ENCODE data around the gene MAVS.
A peak's percentile ranks its signal among the peaks of the same experiment; 100 is the strongest.
"Not testable (repeated sequence)": the region's sequence is repeated elsewhere in the genome, so short reads cannot be mapped to it uniquely, and the experiment has no call there.

MAVS gene

DNA sequence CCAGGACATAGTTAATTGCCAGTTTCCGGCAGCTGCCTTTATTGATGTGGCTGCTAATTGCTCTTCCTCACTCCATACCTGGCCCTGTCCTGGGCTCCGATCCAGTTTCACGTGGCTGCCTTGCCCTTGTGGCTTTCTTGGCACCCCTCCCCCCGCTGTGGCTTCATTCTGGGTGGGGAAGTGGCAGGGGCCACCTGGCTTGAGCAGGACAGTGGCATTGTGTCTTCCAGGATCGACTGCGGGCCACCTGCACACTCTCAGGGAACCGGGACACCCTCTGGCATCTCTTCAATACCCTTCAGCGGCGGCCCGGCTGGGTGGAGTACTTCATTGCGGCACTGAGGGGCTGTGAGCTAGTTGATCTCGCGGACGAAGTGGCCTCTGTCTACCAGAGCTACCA, 10.8 kb downstream of the MAVS start:
- DNase-seq = no peak

DNA sequence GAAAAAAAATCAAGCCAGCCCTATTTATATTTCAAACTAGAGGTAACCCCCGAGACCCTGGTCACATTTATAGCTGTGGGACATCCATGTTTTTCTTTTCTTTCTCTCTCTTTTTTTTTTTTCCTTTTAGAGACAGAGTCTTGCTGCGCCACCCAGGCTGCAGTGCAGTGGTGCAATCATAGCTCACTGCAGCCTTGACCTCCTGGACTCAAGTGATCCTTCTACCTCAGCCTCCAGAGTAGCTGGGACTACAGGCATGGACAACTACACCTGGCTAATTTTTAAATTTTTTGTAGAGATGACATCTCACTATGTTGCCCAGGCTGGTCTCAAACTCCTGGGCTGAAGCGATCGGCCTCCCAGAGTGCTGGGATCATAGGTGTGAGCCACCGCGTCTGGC, 12.1 kb downstream of the MAVS start:
- DNase-seq = no peak

DNA sequence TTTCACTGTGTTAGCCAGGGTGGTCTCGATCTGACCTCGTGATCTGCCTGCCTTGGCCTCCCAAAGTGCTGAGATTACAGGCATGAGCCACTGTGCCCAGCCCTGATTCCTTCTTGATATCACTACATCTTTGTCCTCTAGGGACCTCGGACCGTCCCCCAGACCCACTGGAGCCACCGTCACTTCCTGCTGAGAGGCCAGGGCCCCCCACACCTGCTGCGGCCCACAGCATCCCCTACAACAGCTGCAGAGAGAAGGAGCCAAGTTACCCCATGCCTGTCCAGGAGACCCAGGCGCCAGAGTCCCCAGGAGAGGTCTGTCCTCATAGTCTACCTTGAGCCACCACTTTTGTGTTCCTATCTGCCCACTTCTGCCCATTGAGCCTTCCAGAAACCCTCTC, 14.6 kb downstream of the MAVS start:
- DNase-seq = no peak

DNA sequence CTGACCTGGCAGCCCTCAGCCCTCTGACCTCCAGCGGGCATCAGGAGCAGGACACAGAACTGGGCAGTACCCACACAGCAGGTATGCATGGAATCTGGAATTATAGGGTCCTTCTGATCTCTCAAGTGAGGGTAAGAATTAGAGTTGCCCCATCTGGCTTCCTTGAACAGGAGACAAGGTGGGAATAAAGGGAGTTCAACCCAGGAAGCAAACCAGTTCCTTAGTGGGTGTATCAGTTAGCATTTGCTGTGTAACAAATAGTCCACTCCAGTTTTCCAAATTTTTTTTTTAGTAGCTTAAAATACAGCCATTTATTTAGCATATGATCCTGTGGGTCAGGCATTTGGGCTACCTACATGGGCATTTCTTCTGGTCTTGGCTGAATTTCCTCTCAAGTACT, 15.7 kb downstream of the MAVS start:
- no peak for DNase-seq

DNA sequence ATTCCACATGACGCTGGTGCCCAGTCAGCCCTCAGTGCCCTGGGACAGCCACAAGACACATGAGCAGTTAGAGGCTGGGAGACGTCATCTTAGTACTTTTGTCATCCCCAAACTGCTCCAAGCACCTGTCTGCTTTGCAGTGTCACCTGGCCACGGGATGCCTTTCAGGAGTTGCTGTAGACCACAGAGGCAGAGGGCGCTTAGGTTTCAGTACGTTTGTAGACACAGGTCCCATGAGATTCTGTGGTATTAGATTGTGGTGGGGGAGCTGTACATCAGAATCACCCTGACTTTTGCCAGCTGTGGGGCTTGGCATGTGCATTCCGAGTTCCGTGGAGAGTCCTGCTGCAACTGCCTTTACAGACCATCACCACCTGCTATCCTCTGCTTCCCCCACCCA, 16.7 kb downstream of the MAVS start:
- DNase-seq = no peak

DNA sequence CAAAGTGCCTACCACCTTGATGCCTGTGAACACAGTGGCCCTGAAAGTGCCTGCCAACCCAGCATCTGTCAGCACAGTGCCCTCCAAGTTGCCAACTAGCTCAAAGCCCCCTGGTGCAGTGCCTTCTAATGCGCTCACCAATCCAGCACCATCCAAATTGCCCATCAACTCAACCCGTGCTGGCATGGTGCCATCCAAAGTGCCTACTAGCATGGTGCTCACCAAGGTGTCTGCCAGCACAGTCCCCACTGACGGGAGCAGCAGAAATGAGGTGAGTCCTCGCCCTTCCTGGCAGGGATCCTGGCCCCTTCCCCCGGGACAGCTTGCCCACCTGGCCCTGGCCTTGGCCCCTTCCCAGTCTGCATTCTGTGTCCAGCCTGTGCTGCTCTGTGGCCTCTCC, 17.9 kb downstream of the MAVS start:
- DNase-seq = no peak

DNA sequence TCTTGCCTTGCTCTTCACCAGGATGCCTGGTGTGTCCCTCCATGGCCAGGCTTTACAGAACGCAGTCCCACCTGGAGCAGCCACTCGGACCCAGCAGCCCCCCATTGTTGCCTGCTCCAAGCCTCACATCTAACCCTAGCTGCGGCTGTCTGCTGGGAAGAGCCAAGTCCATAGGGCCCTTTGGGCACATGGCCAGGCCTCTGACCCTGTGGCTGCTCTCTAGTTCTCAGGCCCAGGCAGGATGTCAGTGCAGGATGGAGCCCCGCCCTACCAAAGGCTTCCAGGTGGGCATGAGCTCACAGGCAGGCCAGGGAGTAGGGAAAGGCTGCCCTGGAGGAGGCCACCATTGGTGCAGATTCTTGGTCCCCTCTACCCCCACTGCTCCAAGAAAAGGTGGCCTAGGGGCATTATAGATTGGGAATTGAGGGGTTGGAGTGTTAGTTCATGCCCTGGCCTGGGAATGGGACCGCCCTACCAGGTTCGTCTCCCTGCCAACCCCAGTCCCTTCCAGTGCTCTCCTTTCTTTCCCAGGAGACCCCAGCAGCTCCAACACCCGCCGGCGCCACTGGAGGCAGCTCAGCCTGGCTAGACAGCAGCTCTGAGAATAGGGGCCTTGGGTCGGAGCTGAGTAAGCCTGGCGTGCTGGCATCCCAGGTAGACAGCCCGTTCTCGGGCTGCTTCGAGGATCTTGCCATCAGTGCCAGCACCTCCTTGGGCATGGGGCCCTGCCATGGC, 18.7 kb downstream of the MAVS start:
- DNase-seq = no peak

DNA sequence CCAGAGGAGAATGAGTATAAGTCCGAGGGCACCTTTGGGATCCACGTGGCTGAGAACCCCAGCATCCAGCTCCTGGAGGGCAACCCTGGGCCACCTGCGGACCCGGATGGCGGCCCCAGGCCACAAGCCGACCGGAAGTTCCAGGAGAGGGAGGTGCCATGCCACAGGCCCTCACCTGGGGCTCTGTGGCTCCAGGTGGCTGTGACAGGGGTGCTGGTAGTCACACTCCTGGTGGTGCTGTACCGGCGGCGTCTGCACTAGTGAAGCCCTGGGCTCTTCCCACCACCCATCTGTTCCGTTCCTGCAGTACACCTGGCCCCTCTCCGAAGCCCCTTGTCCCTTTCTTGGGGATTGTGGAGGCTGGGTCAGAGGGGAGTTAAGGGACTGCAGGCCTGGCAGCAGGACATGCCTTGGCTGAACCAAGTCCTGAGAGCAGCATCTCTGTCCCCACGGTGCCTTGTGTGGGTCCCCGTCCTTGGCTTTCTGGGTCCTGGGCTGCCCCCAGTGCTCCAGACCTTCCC, 19.3 kb downstream of the MAVS start:
- no peak for DNase-seq

DNA sequence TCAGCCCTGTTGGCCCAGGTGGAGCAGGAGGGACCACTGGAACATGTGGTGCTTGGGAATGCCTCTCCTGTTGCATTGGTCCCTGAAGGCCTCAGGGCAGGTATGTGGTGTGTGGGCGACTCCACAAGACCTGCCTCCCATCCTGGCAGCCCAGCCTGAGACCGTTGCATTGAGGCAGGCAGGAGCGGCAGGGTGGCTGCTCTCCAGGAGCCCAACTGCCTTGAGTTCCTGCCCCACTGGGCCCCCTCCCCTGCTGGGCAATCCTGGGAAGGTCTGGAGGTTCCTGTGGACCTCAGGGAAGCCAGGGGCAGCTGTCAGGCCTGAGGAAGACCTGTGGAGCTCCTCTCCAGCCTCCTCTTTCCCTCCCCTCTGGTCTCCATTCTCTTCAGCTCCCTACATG, 19.8 kb downstream of the MAVS start:
- DNase-seq = no peak

DNA sequence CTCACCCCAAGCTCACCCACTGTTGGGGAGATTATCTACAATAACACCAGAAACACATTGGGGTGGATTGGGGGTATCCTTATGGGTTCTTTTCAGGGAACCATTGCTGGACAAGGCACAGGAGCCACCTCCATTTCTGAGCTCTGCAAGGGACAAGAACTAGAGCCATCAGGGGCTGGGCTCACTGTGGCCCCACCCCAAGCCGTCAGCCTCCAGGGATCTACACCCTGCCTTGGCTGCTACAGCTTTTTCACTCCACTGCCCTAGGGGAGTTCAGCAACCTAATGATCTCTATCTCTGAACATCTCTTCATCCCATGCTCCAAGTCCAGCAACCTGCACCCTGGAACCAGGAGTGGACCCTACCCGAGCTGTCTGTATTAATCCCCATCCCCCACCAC, 21.2 kb downstream of the MAVS start:
- DNase-seq = no peak

DNA sequence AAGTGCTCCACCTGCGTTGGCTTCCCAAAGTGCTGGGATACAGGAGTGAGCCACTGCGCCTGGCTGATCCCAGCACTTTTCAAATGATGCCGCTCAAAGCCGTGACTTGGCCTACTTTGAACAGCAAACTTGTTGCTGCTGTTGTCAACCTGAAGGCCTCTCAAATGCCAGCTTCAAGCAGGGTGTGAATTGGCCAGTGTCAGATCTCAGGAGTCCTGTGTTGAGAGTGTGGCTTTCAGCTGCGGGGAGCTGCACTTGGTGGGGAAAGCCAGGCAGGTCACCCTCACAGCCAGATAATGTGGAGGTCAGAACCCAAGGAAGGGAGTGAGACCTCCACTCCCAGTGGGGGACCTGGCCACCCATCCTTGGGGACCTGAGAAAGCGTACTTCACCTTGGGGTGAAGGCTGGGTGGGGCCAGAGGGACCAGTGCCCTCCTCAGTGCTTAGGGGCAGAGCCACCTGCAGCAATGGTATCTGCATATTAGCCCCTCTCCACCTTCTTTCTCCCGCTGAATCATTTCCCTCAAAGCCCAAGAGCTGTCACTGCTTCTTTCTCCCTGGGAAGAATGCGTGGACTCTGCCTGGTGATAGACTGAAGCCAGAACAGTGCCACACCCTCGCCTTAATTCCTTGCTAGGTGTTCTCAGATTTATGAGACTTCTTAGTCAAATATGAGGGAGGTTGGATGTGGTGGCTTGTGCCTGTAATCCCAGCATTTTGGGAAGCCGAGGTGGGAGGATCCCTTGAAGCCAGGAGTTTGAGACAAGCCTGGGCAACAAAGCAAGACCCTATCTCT, 23.4 kb downstream of the MAVS start:
- no peak for DNase-seq

DNA sequence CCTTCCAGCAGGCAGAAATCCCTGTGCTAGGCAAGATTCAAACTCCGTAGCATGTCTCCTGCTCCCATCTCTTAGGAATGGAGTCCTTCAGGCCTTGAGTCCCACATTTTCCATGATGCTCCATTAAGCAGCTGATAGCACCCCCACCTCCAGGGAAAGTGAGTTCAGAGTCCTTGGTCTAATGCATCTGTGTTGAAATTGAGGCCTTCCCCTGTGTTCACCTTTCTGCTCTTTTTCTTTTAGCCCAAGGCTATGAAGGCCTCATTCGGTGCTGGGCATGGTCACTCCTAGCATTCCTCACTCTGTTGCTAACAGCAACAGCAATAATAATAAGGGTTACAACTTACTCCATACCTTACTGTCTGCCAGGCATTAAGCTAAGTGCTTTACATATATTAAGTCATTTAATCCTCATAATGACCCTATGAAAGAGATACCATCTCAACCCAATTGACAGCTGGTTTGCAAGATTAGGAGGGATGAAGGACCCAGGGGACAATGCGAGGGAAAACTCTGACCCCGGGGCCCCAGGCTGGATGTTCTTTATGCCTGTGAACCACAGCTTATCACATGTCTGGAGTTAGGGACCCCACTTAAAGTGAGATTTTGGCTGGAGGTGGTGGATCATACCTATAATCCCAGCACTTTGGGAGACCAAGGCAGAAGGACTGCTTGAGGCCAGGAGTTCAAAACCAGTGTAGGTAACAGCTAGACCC, 25.1 kb downstream of the MAVS start:
- no peak for DNase-seq

DNA sequence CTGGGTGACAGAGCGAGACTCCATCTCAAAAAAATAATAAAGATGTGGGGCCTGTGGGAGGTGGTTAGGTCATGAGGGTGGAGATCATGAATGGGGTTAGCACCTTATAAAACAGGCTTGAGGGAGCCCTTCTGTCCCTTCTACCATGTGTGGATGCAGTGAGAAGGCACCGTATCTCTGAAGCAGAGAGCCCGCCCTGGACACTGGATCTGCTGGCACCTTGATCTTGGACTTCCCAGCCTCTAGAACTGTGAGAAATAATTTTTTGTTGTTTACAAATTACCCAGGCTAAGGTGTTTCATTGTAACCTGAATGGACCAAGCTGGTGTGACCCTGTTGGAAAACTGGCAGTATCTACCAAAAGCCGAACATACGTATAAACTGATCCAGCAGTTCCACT, 26.9 kb downstream of the MAVS start:
- DNase-seq = no peak

DNA sequence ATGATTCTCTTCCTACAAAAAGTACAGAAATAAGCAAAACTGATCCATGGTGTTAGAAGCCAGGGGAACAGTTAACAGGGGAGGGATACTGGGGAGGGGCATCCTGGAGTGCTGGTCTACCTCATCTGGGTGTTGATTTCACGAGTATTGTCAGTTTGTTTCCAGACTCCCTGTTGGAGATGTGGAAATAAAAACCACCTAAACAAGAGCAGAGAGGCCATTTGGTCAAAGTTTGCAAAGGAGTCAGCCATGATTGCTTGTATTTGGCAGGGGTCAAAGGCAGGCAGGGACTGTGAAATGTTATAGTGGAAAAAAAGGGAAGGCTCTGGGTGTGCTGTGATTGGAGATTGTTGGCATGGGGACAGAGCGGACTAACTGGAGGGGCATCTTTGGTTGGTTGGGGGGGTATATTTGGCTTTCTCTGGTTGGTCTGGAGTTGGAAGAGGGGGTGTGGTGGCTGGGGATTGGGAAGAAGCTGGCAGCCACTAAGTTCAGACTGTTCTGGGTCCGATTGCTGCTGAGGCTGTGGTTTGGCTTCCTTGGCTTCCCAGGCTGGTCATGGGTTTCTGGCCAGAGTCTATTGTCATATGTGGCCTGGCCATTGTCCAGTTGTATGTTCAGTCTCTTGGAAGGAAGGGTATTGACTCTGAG, 27.7 kb downstream of the MAVS start:
- DNase-seq = no peak

DNA sequence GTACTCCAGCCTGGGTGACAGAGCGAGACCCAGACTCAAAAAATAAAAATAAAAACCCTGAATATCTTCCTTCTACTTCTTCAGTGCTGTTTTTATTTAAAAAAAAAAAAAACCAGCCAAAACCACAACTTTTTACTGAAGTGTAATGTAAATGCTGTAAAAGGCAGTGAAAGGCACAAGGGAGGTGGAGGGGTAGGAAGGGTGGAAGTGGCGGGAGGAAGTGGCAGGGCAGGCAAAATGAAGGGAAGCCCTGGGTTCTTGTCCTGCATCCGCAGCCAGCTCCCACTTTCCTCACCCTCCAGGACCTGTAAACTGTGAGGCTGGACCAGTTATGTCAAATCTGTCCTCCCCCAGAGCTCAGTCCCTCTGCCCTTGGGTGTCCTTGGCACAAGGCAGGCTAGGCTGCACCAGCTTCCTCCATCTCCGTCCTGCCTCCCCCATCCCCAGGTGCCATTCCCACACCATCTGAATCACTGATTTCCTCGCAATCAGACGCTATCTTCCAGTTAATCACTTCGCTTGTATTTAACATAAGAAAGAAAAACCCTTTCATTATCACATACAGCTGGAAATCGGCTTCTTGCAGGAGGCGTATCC, 28.8 kb downstream of the MAVS start:
- no peak for DNase-seq

DNA sequence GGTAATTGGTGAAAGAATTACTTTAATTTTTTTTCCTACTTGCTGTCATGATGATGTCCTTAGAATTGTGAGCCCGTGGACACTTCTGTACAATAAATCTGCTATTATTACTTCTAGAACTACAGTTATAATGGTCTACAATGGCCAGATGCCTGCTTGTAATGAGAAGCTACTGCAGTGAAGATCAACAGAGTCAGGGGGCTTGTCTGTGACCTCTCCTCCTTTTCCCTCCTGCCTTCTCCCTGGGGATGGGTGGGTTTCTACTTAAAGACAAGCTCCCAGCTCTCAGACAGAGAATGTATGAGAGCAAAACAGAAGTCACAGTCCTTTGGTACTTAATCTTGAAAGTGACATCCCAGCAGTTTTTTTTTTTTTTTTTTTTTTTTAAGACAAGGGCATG, 29.4 kb downstream of the MAVS start:
- DNase-seq = no peak

DNA sequence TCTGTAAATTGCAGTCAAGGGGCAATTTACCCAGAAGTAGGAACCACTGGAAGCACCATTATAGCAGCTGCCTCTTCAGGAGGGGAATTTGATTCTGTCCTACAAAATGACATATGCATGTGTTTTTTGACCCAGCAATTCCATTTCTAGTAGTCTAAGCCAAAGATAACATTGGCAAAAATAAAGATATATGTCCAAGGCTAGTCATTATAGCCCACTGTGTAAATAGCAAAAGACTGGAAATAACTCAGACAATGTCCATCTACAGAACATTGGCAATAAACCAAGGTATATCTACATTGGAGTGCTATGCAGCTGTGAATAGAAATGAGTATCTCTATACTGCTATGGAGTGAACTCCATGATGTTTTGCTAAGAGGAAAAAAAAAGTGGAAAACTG, 30.0 kb downstream of the MAVS start:
- DNase-seq = no peak

DNA sequence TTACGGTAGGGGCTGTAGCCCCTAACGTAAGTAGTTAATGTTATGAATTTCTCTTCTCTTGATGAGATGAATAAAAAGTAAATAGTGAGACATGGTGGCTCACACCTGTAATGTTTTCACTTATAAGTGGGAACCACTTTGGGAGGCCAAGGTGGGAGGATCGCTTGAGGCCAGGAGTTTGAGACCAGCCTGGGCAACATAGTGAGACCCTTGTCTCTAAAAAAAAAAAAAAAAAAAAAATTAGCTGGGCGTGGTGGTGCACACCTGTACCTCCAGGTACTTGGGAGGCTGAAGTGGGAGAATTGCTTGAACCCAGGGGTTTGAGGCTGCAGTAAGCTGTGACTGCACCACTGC, 32.3 kb downstream of the MAVS start:
- not testable (repeated sequence) for DNase-seq

DNA sequence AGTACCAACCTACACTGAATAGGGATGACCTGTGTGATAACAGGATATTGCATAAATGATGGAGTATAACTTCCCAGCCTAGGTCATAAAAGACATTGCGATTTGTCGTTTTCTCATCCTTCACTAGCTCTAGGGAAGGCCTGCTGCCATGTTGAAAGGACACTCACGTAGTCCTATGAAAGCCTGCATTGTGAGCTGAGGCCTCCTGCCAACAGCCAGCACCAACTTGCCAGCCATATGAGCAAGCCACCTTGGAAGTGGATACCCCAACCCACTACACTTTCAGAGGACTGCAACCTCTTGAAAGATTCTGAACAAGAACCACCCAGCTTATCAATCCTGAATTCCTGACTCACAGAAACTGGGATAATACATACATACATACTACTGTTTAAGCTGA, 39.1 kb downstream of the MAVS start:
- DNase-seq = no peak

DNA sequence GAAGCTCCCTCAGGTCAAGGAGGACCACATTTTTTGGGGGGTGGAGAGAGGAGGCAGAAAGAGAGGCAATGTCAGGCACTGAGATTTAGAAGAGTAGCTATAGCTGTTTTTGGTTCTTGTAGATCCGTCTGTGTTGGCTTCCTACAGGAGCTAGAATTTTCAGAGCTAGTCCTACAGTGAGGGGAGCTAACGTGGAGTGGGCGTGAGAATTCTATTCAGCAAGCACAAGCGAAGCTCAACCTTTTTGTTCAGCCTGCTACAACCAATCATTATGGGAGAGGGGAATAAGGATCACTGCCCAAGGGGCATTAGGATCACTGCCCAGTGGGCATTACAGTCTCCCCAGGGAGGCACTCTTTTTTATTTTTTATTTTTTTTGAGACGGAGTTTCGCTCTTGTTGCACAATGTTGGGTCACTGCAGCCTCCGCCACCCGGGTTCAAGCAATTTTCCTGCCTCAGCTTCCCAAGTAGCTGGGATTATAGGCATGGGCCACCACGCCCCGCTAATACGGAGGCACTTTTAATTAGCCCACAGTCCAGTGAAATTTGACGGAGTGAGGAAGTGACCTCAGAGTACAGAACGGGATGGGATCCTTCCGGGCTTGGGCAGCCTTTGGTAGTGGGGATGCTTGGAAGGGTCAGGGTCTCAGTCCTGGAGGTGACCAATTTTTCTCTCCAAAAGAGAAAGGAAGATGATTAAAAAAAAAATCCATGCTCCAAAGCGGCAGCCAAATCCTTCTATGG, 41.4 kb downstream of the MAVS start:
- DNase-seq = no peak

DNA sequence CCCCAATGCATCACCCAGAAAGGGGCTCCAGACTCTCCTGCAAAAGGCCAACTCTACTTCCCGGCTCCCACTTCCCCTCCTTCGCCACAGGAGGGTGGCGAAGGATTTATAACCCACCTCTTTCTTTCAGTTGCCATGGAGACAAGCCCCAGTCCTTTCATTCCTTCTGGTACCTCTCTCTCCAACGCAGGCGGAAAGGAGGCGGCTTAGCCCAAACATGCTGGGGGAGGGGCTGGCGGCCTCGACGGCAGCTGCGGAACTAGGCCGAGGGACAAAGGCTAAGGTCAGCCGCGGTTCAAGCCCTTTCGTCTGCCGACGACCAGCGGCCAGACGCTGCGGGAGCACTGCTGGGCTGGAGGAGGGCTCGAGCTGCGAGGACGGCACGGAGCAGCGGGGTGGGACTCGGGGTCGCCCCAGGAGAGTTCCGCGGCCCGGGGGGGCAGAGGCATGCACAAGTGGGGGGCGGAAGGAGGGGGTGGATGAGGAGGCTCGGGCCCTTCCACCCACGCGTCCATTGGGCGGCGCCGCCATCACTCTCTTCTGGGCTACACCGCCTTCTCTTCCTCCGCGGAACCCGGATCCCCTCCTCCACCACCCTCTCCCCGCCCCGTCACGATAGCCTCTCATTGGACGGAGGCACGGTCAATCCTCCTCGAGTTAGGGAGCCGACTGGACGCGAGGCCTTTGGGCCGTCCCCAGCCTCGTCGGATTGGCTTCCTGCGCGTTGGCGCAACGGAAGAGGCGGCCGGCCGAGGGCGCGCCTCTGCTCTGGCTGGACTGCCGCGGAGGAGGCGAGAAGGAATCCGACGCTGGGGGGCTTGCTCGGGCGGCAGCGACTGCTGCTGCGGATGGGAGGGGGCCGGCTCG, 42.2 kb downstream of the MAVS start, which contains the start of gene PANK2:
Gene PANK2 (plus strand): TSS at position 766 of the 867 bp plus-strand sequence.
- DNase-seq = peak; percentile 98

Measured in NK-92 treated with Interleukin-12 subunit alpha and Interleukin-12 subunit beta, amount 100 ng/mL, for 24 hours (cell line).